SK-N-SH (cell line): ENCODE results near the gene APRT. TPM values are rescaled to one million over a fixed set of nuclear protein-coding genes. Genes with fewer than 3 reads are reported as not detected.

Source experiments
- CTCF ChIA-PET: fragments of 300-600, 350-600 bp; formaldehyde crosslinking; extraction: SDS; loops from one replicate; lab custom pipeline; 2021; lab: Yijun Ruan, JAX
- POLR2A ChIA-PET: fragments of 350-600 bp; sonication (Branson Sonifier 250); formaldehyde crosslinking; extraction: SDS; loops from one replicate; lab custom pipeline; 2020; ENCODE audit warnings: antibody characterized with exemption, inconsistent platforms; lab: Yijun Ruan, JAX
- DNase-seq: peaks from one replicate; pipeline ENCODE4 v3.0.0; 2012
- H2AFZ ChIP-seq: fragments of 200-600 bp; sonication (generic); 2 replicates; pipeline ENCODE4 v1.8.1; 2016; ENCODE audit warnings: antibody characterized with exemption, mild to moderate bottlenecking, low read depth
- H3F3A ChIP-seq: fragments of 200-600 bp; sonication (generic); replicated peaks from 2 replicates; pipeline ENCODE3; 2016; ENCODE audit warnings: antibody characterized with exemption, mild to moderate bottlenecking; ENCODE audit not compliant: insufficient read depth
- H3K27ac ChIP-seq, 2 experiments: fragments of 200-500 bp in 1 of 2; fragments of 200-600 bp in 1 of 2; sonication (Bioruptor generic) in 1 of 2; sonication (generic), shearing (Covaris generic) in 1 of 2; 2 replicates each; pipeline versions ENCODE4 v1.5.1 to v1.6.1; 2014 to 2016; ENCODE audit warnings: low read depth in 2 of 2, inconsistent platforms in 1 of 2, low read length in 1 of 2, mild to moderate bottlenecking in 1 of 2, mixed read lengths in 1 of 2
- H3K27me3 ChIP-seq: fragments of 200-600 bp; sonication (generic), shearing (Covaris generic); 2 replicates; pipeline ENCODE4 v1.6.1; 2016; ENCODE audit warnings: mixed run types; ENCODE audit not compliant: insufficient read depth
- H3K36me3 ChIP-seq, 2 experiments: fragments of 200-500 bp in 1 of 2; fragments of 200-600 bp in 1 of 2; sonication (Bioruptor generic) in 1 of 2; sonication (generic) in 1 of 2; replicated peaks in 1 of 2; 2 replicates each; pipeline versions ENCODE3 to v1.5.1; 2014 to 2016; ENCODE audit warnings: low read length in 1 of 2, mild to moderate bottlenecking in 1 of 2; ENCODE audit not compliant: insufficient read depth in 2 of 2, control insufficient read depth in 1 of 2
- H3K4me1 ChIP-seq, 2 experiments: fragments of 200-500 bp in 1 of 2; fragments of 200-600 bp in 1 of 2; sonication (Bioruptor generic) in 1 of 2; sonication (generic), shearing (Covaris generic) in 1 of 2; 2 replicates each; pipeline versions ENCODE4 v1.5.1 to v1.6.1; 2014 to 2016; ENCODE audit warnings: low read depth in 1 of 2, low read length in 1 of 2, mixed run types in 1 of 2; ENCODE audit not compliant: insufficient read depth in 2 of 2, control insufficient read depth in 1 of 2
- H3K4me2 ChIP-seq: fragments of 200-600 bp; sonication (generic), shearing (Covaris generic); 2 replicates; pipeline ENCODE4 v1.6.1; 2017; ENCODE audit warnings: mixed run types
- H3K4me3 ChIP-seq, 2 experiments: fragments of 200-500 bp in 1 of 2; fragments of 200-600 bp in 1 of 2; sonication (Bioruptor generic) in 1 of 2; sonication (generic), shearing (Covaris generic) in 1 of 2; 2 replicates each; pipeline versions ENCODE4 v1.5.1 to v1.8.1; 2014 to 2016; ENCODE audit warnings: low read depth in 2 of 2, inconsistent platforms in 1 of 2, low read length in 1 of 2, mild to moderate bottlenecking in 1 of 2, mixed read lengths in 1 of 2, moderate library complexity in 1 of 2
- H3K79me2 ChIP-seq: fragments of 200-600 bp; sonication (generic); 2 replicates; pipeline ENCODE4 v1.8.1; 2017; ENCODE audit warnings: mild to moderate bottlenecking; ENCODE audit not compliant: insufficient read depth
- H3K9ac ChIP-seq: fragments of 200-600 bp; sonication (generic); 2 replicates; pipeline ENCODE4 v1.6.1; 2017; ENCODE audit warnings: mixed run types
- H3K9me2 ChIP-seq: fragments of 200-600 bp; sonication (generic); 2 replicates; pipeline ENCODE4 v1.6.1; 2017; ENCODE audit warnings: mixed run types
- H3K9me3 ChIP-seq: fragments of 200-600 bp; sonication (generic); 2 replicates; pipeline ENCODE4 v1.6.1; 2017; ENCODE audit warnings: mixed run types, mild to moderate bottlenecking, moderate library complexity
- H4K20me1 ChIP-seq: fragments of 200-600 bp; sonication (generic); 2 replicates; pipeline ENCODE4 v1.6.1; 2017; ENCODE audit warnings: mild to moderate bottlenecking, mixed run types; ENCODE audit not compliant: insufficient read depth
- CTCF ChIP-seq: fragments of 200-600 bp; sonication (generic); IDR thresholded peaks from 2 replicates; pipeline ENCODE4 v1.6.1; 2017; ENCODE audit warnings: antibody characterized with exemption, mild to moderate bottlenecking, moderate library complexity
- ELF1 ChIP-seq: IDR thresholded peaks from 2 replicates; pipeline ENCODE4 v1.4.0; 2012
- EP300 ChIP-seq, 2 experiments: IDR thresholded peaks; 2 replicates each; pipeline versions ENCODE4 v1.4.0 to v1.6.1; 2012; ENCODE audit warnings: borderline replicate concordance in 1 of 2, low read depth in 1 of 2, low read length in 1 of 2
- EZH2phosphoT487 ChIP-seq: fragments of 200-600 bp; sonication (generic); IDR thresholded peaks from 2 replicates; pipeline ENCODE4 v1.6.1; 2017; ENCODE audit warnings: low read depth, mixed run types, mild to moderate bottlenecking, antibody characterized with exemption, moderate library complexity, borderline replicate concordance
- FOXM1 ChIP-seq: IDR thresholded peaks from 2 replicates; pipeline ENCODE4 v1.4.0; 2012; ENCODE audit warnings: low read depth, mild to moderate bottlenecking
- GABPA ChIP-seq: IDR thresholded peaks from 2 replicates; pipeline ENCODE4 v1.4.0; 2012; ENCODE audit warnings: low read depth, mild to moderate bottlenecking
- JUND ChIP-seq: IDR thresholded peaks from 2 replicates; pipeline ENCODE4 v1.4.0; 2012
- MEF2A ChIP-seq: IDR thresholded peaks from 2 replicates; pipeline ENCODE4 v1.4.0; 2012; ENCODE audit warnings: low read depth, borderline replicate concordance
- MXI1 ChIP-seq: IDR thresholded peaks from 2 replicates; pipeline ENCODE4 v1.6.1; 2012; ENCODE audit warnings: mild to moderate bottlenecking, low read depth, low read length, improper control_type of control experiment
- NFIC ChIP-seq: IDR thresholded peaks from 2 replicates; pipeline ENCODE4 v1.4.0; 2012; ENCODE audit warnings: borderline replicate concordance
- NRF1 ChIP-seq: IDR thresholded peaks from 2 replicates; pipeline ENCODE4 v1.6.1; 2012; ENCODE audit warnings: low read depth, mild to moderate bottlenecking, low read length
- RCOR1 ChIP-seq: fragments of 150-350 bp; IDR thresholded peaks from 2 replicates; pipeline ENCODE4 v1.6.1; 2017; ENCODE audit warnings: antibody characterized with exemption, low read length
- RFX5 ChIP-seq: IDR thresholded peaks from 2 replicates; pipeline ENCODE4 v1.6.1; 2012; ENCODE audit warnings: mild to moderate bottlenecking, improper control_type of control experiment, low read length
- RXRA ChIP-seq: IDR thresholded peaks from 2 replicates; pipeline ENCODE4 v1.4.0; 2012; ENCODE audit warnings: low read depth, mild to moderate bottlenecking, borderline replicate concordance
- SIN3A ChIP-seq: IDR thresholded peaks from 2 replicates; pipeline ENCODE4 v1.6.1; 2012; ENCODE audit warnings: low read depth, mild to moderate bottlenecking, low read length, moderate library complexity, borderline replicate concordance
- TAF1 ChIP-seq: IDR thresholded peaks from 2 replicates; pipeline ENCODE4 v1.6.1; 2012; ENCODE audit warnings: low read depth, mild to moderate bottlenecking, low read length, moderate library complexity, borderline replicate concordance
- TCF12 ChIP-seq: IDR thresholded peaks from 2 replicates; pipeline ENCODE4 v1.4.0; 2012
- USF1 ChIP-seq: IDR thresholded peaks from 2 replicates; pipeline ENCODE4 v1.4.0; 2012; ENCODE audit warnings: low read depth, borderline replicate concordance
- YY1 ChIP-seq: IDR thresholded peaks from 2 replicates; pipeline ENCODE4 v1.4.0; 2012; ENCODE audit warnings: low read depth, mild to moderate bottlenecking
- WGBS: methylation state at CpG from one replicate; pipeline ENCODE4 v1.1.6; 2017; ENCODE audit warnings: low lambda C conversion rate; 5-methylcytosine and 5-hydroxymethylcytosine counted together
- polyA plus RNA-seq, 3 experiments: library from polyadenylated mRNA; depleted of rRNA; stranded (reverse); fragments of >200 nt; gene quantifications; 2 replicates each; pipeline ENCODE4 v1.2.3, GENCODE V29; 2012

The APRT gene
- polyA plus RNA-seq, 1 of the 3 experiments (the other 2 are of a cell fraction) = 192 TPM

GRCh38 chr16:88760424-88761142 lies 51.1 kb downstream of the APRT start:
- POLR2A ChIA-PET = no interaction called here
- Histone ChIP-seq H3K27ac (no peak overlapping the region), H2AFZ (no peak overlapping the region), H3K9me3 (no peaks in the 10 kb centered on the region), H3K9me2 (no peaks in the 10 kb centered on the region), H3K9ac (no peak overlapping the region), H3K4me3 (no peak overlapping the region), H3K36me3 (peaks cover 0 to 3% of the 10 kb centered on the region in 2 experiments), H4K20me1 (peaks cover 97% of the 10 kb centered on the region), H3K27me3 (no peaks in the 10 kb centered on the region), H3K4me1 (peaks cover 2 to 10% of the 10 kb centered on the region in 2 experiments; a peak in 1 of 4 replicates), H3K79me2 (peaks cover 97% of the 10 kb centered on the region), H3F3A (peaks cover 3% of the 10 kb centered on the region), H3K4me2 (no peak overlapping the region)
- 78% methylated on average over 9 of the region's 24 CpGs for WGBS
- peak; percentile 60 for DNase-seq
- no peak for TF ChIP-seq FOXM1
- TF ChIP-seq RCOR1 = peak; percentile 36; the same call in 1 of the 2 replicates
- CTCF ChIA-PET = interaction anchor here (1.1 to 30.9 kb wide), 3 partner anchors 7 to 20 kb away, joined by 4 to 540 read pairs (median 93); no protein-coding TSS in a partner anchor

GRCh38 chr16:88759976-88760350 lies 51.8 kb downstream of the APRT start:
- Histone ChIP-seq H4K20me1 (peaks cover 97% of the 10 kb centered on the region), H3K27ac (no peak overlapping the region), H3K9me2 (no peaks in the 10 kb centered on the region), H3K9ac (no peak overlapping the region), H3K27me3 (no peaks in the 10 kb centered on the region), H3K4me1 (peaks cover 7 to 15% of the 10 kb centered on the region in 2 experiments; a peak in 2 of 4 replicates), H3K4me2 (no peak overlapping the region), H3K4me3 (no peak overlapping the region), H2AFZ (no peak overlapping the region), H3K79me2 (peaks cover 96% of the 10 kb centered on the region), H3K36me3 (peaks cover 0 to 3% of the 10 kb centered on the region in 2 experiments), H3K9me3 (no peaks in the 10 kb centered on the region), H3F3A (peaks cover 9% of the 10 kb centered on the region)
- WGBS = 90% methylated on average over 13 of the region's 22 CpGs
- TF ChIP-seq EP300 (IDR thresholded peaks at IDR 0.05; ENCODE audit: borderline replicate concordance in 1 of 2, low read depth in 1 of 2, low read length in 1 of 2) = no peak
- TF ChIP-seq GABPA = no peak
- no peak for TF ChIP-seq NRF1
- TF ChIP-seq MXI1 = no peak
- no peak for TF ChIP-seq ELF1
- TF ChIP-seq RXRA = no peak
- no peak for TF ChIP-seq JUND
- no peak for TF ChIP-seq EZH2phosphoT487
- TF ChIP-seq MEF2A = no peak
- TF ChIP-seq YY1 = no peak
- no peak for TF ChIP-seq NFIC
- no peak for TF ChIP-seq FOXM1
- no peak for TF ChIP-seq SIN3A
- no peak for TF ChIP-seq USF1
- no peak for TF ChIP-seq RFX5
- TF ChIP-seq TCF12 = no peak
- no peak for TF ChIP-seq TAF1
- no peak for TF ChIP-seq CTCF
- ChIA-PET POLR2A (no interaction called here), CTCF (interaction anchor here (8.6 to 30.9 kb wide), 2 partner anchors 8 to 20 kb away, joined by 93 to 540 read pairs; no protein-coding TSS in a partner anchor)
- DNase-seq = no peak
